GDM1 (cell line): Measurements from ENCODE around the gene SMIM30.

Experiments
- DNase-seq: peaks from one replicate; lab custom pipeline; 2025; lab: John Stamatoyannopoulos, UW

The SMIM30 gene

GRCh38 chr7:113100121-113100603 is 18.2 kb downstream of the SMIM30 start:
- no peak for DNase-seq

DNA sequence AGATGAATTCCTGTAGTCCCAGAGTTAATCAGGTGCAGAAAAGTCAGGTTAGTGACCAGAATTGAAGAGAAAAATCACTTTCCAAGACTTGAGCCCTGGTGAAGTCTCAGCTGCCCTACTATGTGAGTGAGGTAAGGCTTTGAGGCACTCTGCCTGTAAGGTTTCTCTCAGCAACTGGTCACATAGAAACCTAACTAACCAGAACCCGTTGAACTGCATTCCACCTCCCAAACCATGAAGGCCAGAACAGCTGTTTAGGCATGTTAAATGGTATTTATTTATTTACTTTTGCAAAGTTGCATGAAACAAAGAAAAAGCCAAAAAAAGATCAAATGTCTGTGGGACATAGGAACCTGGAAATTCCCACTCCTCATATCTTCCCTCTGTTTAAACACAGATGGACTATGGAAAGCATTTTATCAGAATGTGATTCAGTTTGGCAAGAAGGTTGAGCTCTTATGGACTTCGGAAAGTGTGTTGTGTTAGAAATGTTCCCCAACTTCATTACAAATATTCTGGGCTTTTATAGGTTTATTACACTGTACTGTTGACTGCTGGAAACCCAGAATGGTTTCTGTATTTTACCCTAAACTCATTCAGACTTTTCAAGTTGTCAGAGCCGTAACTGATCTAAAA is 19.0 kb downstream of the SMIM30 start:
- no peak for DNase-seq

GRCh38 chr7:113094517-113095249 is 23.7 kb downstream of the SMIM30 start:
- DNase-seq: no peak

DNA sequence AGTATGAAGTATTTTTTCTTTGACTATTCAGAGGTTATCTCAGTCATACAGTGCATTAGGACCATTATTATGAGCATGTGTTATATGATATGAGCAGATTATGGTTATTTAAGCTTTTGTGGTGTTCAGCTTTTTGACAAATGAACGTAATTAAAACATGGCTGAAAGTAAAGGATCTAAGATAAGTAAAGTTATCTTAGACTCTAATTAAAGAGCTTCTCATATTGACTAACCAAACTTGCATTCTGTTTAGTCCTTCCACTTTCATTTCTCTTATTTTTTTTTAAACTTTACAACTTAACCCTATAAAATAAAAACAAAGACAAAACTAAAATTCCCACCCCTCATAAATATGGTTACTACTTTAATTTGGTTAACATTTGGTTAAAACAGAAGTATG is 24.8 kb downstream of the SMIM30 start:
- no peak for DNase-seq

GRCh38 chr7:113092762-113093161 is 25.6 kb downstream of the SMIM30 start:
- no peak for DNase-seq

DNA sequence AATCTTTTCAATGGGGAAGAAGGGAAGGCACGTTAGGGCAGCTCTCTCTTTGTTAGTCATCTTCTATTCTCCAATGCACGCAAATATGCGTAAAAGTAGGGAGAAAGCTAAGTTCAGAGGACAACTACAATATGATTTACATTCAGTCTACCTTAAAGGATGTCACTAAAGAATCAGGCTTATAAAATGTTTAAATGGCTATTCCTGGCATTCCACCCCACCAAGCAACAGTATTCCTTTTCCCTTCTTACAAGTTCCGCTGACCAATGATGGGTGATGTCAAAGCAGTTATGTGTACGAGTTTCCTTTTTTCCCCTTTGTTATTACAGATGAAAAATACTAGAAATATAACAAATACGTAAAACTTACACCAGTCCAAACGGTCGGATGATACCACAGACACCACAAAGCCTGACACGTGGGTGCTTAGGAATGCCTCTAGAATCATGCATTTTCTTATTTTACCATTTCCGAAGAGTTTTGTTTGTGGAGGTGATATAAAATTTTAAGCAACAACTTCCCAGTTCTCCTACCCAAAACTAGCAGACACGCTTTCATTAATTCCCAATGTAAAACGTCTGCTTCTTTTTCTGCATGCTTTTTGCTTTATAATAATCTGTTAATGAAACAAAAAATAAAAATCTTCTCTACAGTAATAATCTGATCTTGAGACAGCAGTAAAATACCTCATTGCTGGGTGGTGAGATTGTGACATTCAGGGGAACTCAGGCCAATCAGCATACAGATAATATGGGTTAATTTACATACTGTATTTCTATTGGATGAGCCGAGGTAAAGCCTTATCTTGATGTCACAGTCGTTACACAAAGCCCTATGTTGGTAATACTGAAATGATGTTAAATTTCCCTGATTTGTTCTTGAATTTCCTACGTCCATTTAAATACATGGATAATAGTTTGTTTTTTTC is 31.0 kb downstream of the SMIM30 start:
- DNase-seq: peak; percentile 51

- peak; percentile 54 for DNase-seq
Observed at GRCh38 chr7:113086431-113086888, 31.9 kb downstream of the SMIM30 start, which contains the start of gene GPR85. Gene GPR85 (minus strand): TSS chr7:113086827. CDS start chr7:113084721, 2,106 bp downstream.

GRCh38 chr7:113085781-113086390 is 32.5 kb downstream of the SMIM30 start:
- no peak for DNase-seq

DNA sequence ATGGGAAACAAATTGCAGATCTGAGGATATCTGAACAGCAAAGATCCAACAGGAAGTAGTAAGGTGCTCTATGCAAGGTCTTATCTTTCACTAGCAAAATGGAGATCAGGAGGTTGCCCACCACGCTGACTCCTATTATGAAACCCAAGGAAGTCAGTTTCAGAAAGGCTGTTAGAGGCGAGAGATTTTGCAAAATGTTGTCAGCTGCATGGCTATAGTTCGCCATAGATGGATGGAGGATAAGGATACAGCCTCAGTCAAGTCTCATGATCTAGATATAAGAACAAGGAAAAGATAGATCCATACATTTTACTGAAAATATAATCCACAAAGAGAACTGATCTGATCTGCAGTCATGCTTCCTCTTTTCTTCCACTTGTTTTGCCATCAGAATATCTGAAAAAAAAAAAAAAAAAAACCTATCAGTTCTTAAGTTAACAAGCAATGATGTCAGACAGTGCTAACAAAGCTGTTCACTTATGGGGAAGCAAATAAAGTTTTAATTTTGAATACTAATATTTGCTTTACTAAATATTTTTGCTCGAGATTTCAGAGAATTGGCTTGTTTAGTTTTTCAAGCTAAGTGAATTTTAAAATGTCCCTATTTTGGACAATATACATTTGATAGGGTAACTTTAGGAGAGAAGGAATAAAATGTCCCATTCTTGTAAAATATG is 33.7 kb downstream of the SMIM30 start:
- no peak for DNase-seq

DNA sequence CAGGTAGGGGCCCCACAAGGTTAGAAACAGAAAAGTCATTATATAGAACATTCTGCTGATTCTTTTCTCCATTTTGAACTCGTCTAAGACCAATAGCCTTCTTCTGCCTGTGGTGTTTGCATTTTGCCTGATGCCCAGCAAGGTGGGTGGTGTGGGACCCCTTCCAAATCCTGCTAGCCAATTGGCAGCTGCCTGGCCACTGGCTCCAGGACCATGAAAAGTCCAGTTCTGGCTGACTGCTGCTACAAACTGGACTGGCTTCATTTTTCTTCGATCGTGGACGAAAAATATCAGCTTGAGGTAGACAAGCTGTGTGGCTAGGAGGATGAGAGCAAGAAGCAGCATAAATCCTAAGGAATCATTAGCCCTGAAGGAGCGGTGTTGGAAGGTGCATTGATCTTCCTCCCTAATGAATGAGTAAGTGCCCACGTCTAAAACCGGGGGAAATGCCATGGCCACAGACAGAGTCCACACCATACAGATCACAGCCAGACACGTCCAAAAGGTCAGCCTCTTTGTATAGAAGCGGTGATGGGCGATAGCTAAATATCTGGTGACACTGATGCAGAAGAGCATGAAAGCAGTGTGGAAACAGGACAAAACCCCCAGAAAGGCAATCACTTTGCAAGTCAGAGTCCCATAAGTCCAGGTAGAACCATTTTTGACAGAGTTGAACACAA is 34.4 kb downstream of the SMIM30 start:
- no peak for DNase-seq

DNA sequence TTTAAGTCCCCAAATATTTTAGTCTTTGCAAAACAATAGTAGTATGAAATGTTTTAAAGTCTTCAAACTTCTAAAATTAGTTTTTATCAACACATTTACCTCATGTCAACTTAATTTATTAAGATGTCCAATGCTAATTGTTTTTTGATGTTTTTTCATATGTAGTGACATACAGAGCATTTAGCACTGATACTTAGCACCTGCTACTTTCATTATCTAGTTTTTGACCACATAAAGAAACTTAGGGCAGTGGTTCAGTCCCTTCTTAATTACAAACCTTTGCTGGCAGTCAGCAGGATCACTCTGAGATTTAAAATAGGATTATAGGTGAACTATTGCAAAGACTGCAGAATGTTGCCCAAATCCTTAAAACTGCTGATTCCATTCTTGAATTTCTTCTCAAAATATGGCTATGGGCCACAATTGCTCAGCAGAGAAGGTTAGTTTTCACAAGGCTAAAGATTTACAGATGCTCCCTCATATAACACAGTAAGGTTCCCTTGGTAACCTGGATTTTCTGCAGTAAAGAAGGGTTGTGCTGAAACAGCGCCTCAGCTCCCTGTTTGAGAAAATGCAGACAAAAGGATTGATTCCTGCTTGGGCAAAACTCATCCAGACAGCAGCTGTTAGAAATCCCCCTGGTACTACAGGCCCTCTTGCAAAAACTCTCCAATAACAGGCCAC is 35.1 kb downstream of the SMIM30 start:
- DNase-seq: no peak

DNA sequence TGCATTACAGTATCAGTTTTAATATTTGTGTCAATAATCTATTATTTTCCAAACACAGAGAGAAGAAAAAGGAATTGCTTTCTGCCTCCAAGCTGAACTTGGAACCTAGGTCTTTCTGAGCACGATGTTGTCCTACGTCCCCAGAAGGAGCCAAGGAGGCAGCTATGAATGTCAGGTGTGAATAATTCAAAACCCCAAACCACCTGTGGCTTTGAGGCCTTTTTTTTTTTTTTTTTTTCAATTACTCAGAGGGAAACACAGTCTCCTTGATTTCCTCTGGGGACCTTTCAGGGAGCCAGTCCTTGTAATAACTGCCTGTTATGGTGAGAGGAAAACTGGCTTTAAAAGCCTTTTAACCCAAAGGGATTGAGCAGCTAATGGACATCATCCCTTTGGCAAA is 40.0 kb downstream of the SMIM30 start:
- DNase-seq: no peak

GRCh38 chr7:113076703-113077102 is 41.7 kb downstream of the SMIM30 start:
- no peak for DNase-seq

DNA sequence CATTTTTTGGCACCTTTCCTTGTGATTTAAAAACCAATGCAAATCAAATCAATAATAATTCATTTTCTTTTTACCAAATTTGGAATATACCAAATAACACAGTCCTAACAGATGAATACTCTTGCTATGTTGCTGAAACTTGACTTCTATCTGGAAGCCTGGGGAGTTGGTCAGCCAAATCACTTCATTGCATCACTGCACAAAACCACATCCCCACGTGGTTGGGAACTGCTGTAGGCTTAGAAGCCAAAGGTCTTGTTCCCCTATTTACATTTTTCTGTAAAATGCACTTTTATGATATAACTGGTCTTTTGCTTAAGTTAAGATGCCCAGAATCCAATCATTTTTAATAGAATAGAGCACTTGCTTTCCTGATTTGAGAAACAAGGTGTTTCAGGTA is 46.9 kb downstream of the SMIM30 start:
- no peak for DNase-seq
